ENCODE results near the gene PQBP1.

GRCh38 chrX:48896611-48897011 is 1.1 kb upstream of the PQBP1 start:
- TF ChIP-seq, protein P1, sequence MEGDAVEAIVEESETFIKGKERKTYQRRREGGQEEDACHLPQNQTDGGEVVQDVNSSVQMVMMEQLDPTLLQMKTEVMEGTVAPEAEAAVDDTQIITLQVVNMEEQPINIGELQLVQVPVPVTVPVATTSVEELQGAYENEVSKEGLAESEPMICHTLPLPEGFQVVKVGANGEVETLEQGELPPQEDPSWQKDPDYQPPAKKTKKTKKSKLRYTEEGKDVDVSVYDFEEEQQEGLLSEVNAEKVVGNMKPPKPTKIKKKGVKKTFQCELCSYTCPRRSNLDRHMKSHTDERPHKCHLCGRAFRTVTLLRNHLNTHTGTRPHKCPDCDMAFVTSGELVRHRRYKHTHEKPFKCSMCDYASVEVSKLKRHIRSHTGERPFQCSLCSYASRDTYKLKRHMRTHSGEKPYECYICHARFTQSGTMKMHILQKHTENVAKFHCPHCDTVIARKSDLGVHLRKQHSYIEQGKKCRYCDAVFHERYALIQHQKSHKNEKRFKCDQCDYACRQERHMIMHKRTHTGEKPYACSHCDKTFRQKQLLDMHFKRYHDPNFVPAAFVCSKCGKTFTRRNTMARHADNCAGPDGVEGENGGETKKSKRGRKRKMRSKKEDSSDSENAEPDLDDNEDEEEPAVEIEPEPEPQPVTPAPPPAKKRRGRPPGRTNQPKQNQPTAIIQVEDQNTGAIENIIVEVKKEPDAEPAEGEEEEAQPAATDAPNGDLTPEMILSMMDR (IDR thresholded peaks at IDR 0.05) = no peak
- TF ChIP-seq POLR2A (IDR thresholded peaks at IDR 0.05) = no peak
